H9 (cell line): Measurements from ENCODE around the gene NAXD. TPM values are rescaled to one million over a fixed set of nuclear protein-coding genes. Genes with fewer than 3 reads are reported as not detected.
"Not testable (repeated sequence)": the region's sequence is repeated elsewhere in the genome, so short reads cannot be mapped to it uniquely, and the experiment has no call there.

Experiments used
- DNase-seq: peaks from one replicate; pipeline ENCODE4 v3.0.0-alpha.2; 2017
- H2AFZ ChIP-seq: one replicate; pipeline ENCODE4 v1.6.1; 2013; ENCODE audit warnings: mild to moderate bottlenecking, low read length, control low read depth, moderate library complexity
- H2AK5ac ChIP-seq: 2 replicates; pipeline ENCODE4 v1.6.1; 2013; ENCODE audit warnings: low read length, control low read depth, mixed read lengths; ENCODE audit not compliant: insufficient read length
- H2BK120ac ChIP-seq: one replicate; pipeline ENCODE4 v1.6.1; 2013; ENCODE audit warnings: low read depth, mild to moderate bottlenecking, low read length, control low read depth, inconsistent platforms; ENCODE audit not compliant: poor library complexity, severe bottlenecking
- H2BK12ac ChIP-seq: 2 replicates; pipeline ENCODE4 v1.6.1; 2013; ENCODE audit warnings: low read length, control low read depth, mixed read lengths, low read depth; ENCODE audit not compliant: insufficient read length
- H2BK15ac ChIP-seq: 2 replicates; pipeline ENCODE4 v1.6.1; 2013; ENCODE audit warnings: low read depth, low read length, control low read depth
- H2BK20ac ChIP-seq: one replicate; pipeline ENCODE4 v1.6.1; 2013; ENCODE audit warnings: low read depth, mild to moderate bottlenecking, low read length, control low read depth, inconsistent platforms; ENCODE audit not compliant: poor library complexity, severe bottlenecking
- H2BK5ac ChIP-seq: 2 replicates; pipeline ENCODE4 v1.6.1; 2013; ENCODE audit warnings: low read length, control low read depth, mixed read lengths; ENCODE audit not compliant: insufficient read length
- H3K14ac ChIP-seq: 2 replicates; pipeline ENCODE4 v1.6.1; 2013; ENCODE audit warnings: low read length, control low read depth; ENCODE audit not compliant: insufficient read depth
- H3K18ac ChIP-seq: 2 replicates; pipeline ENCODE4 v1.6.1; 2013; ENCODE audit warnings: low read depth, mild to moderate bottlenecking, mixed read lengths, low read length, control low read depth; ENCODE audit not compliant: insufficient read length
- H3K23ac ChIP-seq: 2 replicates; pipeline ENCODE4 v1.6.1; 2013; ENCODE audit warnings: low read length, control low read depth, mixed read lengths, low read depth; ENCODE audit not compliant: insufficient read length
- H3K23me2 ChIP-seq: 2 replicates; pipeline ENCODE4 v1.6.1; 2013; ENCODE audit warnings: low read depth, mild to moderate bottlenecking, mixed read lengths, low read length, control low read depth; ENCODE audit not compliant: insufficient read length, poor library complexity, severe bottlenecking
- H3K27ac ChIP-seq: 2 replicates; pipeline ENCODE4 v1.5.1; 2013; ENCODE audit warnings: low read length, control low read depth, mixed read lengths, low read depth; ENCODE audit not compliant: insufficient read length
- H3K27me3 ChIP-seq: 2 replicates; pipeline ENCODE4 v1.6.1; 2013; ENCODE audit warnings: low read length, control low read depth, inconsistent platforms; ENCODE audit not compliant: insufficient read depth
- H3K4ac ChIP-seq: 2 replicates; pipeline ENCODE4 v1.6.1; 2013; ENCODE audit warnings: low read depth, mild to moderate bottlenecking, control low read depth, inconsistent platforms, low read length, moderate library complexity
- H3K4me1 ChIP-seq: 2 replicates; pipeline ENCODE4 v1.6.1; 2013; ENCODE audit warnings: low read length, control low read depth, inconsistent platforms; ENCODE audit not compliant: insufficient read depth
- H3K4me2 ChIP-seq: 2 replicates; pipeline ENCODE4 v1.6.1; 2013; ENCODE audit warnings: low read length, control low read depth, mixed read lengths; ENCODE audit not compliant: insufficient read length, insufficient read depth
- H3K56ac ChIP-seq: 2 replicates; pipeline ENCODE4 v1.6.1; 2013; ENCODE audit warnings: low read depth, mild to moderate bottlenecking, mixed read lengths, low read length, control low read depth; ENCODE audit not compliant: insufficient read length
- H3K79me1 ChIP-seq: 2 replicates; pipeline ENCODE4 v1.6.1; 2013; ENCODE audit warnings: low read depth, mild to moderate bottlenecking, moderate library complexity, low read length, control low read depth, inconsistent platforms; ENCODE audit not compliant: insufficient read depth, poor library complexity, severe bottlenecking
- H3K79me2 ChIP-seq: 2 replicates; pipeline ENCODE4 v1.6.1; 2013; ENCODE audit warnings: low read length, control low read depth, inconsistent platforms; ENCODE audit not compliant: insufficient read depth
- H3K9ac ChIP-seq: 2 replicates; pipeline ENCODE4 v1.6.1; 2013; ENCODE audit warnings: low read length, control low read depth, mixed read lengths; ENCODE audit not compliant: insufficient read length; ENCODE audit errors: extremely low read depth
- H3K9me3 ChIP-seq: one replicate; pipeline ENCODE4 v1.6.1; 2013; ENCODE audit warnings: low read depth, low read length, inconsistent platforms; ENCODE audit not compliant: control insufficient read depth
- H3T11ph ChIP-seq: one replicate; pipeline ENCODE4 v1.6.1; 2013; ENCODE audit warnings: mild to moderate bottlenecking, low read length, control low read depth, inconsistent platforms
- H4K20me1 ChIP-seq: one replicate; pipeline ENCODE4 v1.6.1; 2013; ENCODE audit not compliant: control insufficient read depth, insufficient read length, insufficient read depth
- H4K5ac ChIP-seq: 2 replicates; pipeline ENCODE4 v1.6.1; 2013; ENCODE audit warnings: low read depth, mild to moderate bottlenecking, mixed read lengths, low read length, control low read depth; ENCODE audit not compliant: insufficient read length
- H4K8ac ChIP-seq: replicated peaks from 2 replicates; pipeline ENCODE4 v1.6.1; 2013; ENCODE audit warnings: low read length, control low read depth, mixed read lengths, low read depth; ENCODE audit not compliant: insufficient read length
- H4K91ac ChIP-seq: 2 replicates; pipeline ENCODE4 v1.6.1; 2013; ENCODE audit warnings: low read depth, mild to moderate bottlenecking, moderate library complexity, mixed read lengths, low read length, control low read depth; ENCODE audit not compliant: insufficient read length
- H3K27ac Mint-ChIP-seq, 3 experiments: 2 replicates in 2 of 3; 3 replicates in 1 of 3; pipeline ENCODE4 v1.8.0; 2020 to 2021; ENCODE audit warnings: mixed read lengths in 3 of 3, mild to moderate bottlenecking in 1 of 3, moderate library complexity in 1 of 3
- H3K27me3 Mint-ChIP-seq: 2 replicates; pipeline ENCODE4 v1.8.0; 2021; ENCODE audit warnings: low read depth, mild to moderate bottlenecking, moderate library complexity, mixed read lengths
- H3K36me3 Mint-ChIP-seq, 3 experiments: 2 replicates in 2 of 3; 3 replicates in 1 of 3; pipeline ENCODE4 v1.8.0; 2020 to 2021; ENCODE audit warnings: low read depth in 3 of 3, mixed read lengths in 3 of 3; ENCODE audit not compliant: insufficient read depth in 1 of 3
- H3K4me1 Mint-ChIP-seq, 2 experiments: 2 replicates each; pipeline ENCODE4 v1.8.0; 2020; ENCODE audit warnings: mixed read lengths in 2 of 2
- H3K4me3 Mint-ChIP-seq, 2 experiments: 2 replicates in 1 of 2; 3 replicates in 1 of 2; pipeline ENCODE4 v1.8.0; 2020 to 2021; ENCODE audit warnings: mild to moderate bottlenecking in 2 of 2, mixed read lengths in 2 of 2, moderate library complexity in 1 of 2
- H3K9me3 Mint-ChIP-seq, 2 experiments: 2 replicates in 1 of 2; 3 replicates in 1 of 2; pipeline ENCODE4 v1.8.0; 2020; ENCODE audit warnings: mild to moderate bottlenecking in 2 of 2, mixed read lengths in 2 of 2, moderate library complexity in 1 of 2
- CTCF ChIP-seq: fragments of 200-600 bp; sonication (generic); conservative IDR thresholded peaks from 3 replicates; pipeline ENCODE4 v1.8.0; 2021; ENCODE audit warnings: antibody characterized with exemption, mild to moderate bottlenecking
- WGBS: extraction: QIAGEN DNeasy Blood & Tissue Kit; methylation state at CpG from one replicate; pipeline ENCODE4 v1.1.7; 2013; ENCODE audit warnings: missing lambda C conversion rate, low lambda C conversion rate, mixed read lengths; ENCODE audit not compliant: insufficient read length; ENCODE audit errors: extremely low coverage; 5-methylcytosine and 5-hydroxymethylcytosine counted together
- total RNA-seq: library from RNA; stranded (reverse); gene quantifications from 2 replicates; pipeline ENCODE4 v1.2.1, GENCODE V29; 2021

The NAXD gene
- total RNA-seq, 1 experiment from 2014 or later = 25.5 TPM

DNA sequence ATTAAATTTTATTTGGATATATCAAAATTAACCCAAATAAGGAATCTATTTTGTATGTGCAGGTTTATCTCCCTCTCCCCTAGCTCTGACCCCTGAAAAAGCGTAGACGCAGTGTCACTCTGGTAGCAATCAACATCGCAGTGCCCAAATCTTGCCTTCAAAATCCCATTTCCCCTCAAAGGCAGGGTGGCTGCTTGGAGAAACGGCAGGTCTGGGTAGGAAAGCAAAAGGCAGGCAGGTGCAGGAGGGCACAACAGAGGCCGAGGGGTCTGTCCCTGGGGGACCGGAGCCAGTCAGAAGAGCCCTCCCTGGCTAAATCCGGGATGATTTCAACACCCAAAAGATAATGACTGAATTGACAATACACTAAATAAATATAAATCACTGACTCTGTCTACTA is 41.9 kb downstream of the NAXD start:
- Histone ChIP-seq H2BK120ac (no peak overlapping the region), H2AK5ac (no peak overlapping the region), H2AFZ (no peak overlapping the region), H4K5ac (no peak overlapping the region), H3K79me1 (no peaks in the 10 kb centered on the region), H2BK15ac (no peak overlapping the region), H4K91ac (no peak overlapping the region), H3K27me3 (no peaks in the 10 kb centered on the region), H3K23me2 (no peaks in the 10 kb centered on the region), H4K20me1 (no peaks in the 10 kb centered on the region), H3K9me3 (peaks cover 10% of the 10 kb centered on the region), H3K56ac (no peak overlapping the region), H3K18ac (no peak overlapping the region), H3K79me2 (no peaks in the 10 kb centered on the region), H3K23ac (no peak overlapping the region), H2BK20ac (no peak overlapping the region), H2BK5ac (no peak overlapping the region), H3K4ac (no peak overlapping the region), H4K8ac (no peak overlapping the region), H3T11ph (no peak overlapping the region), H3K14ac (no peak overlapping the region), H3K4me2 (no peak overlapping the region), H3K4me1 (no peaks in the 10 kb centered on the region), H3K27ac (no peak overlapping the region), H2BK12ac (no peak overlapping the region), H3K9ac (no peak overlapping the region)
- DNase-seq = no peak
- peaks cover 36 to 40% of the 10 kb centered on the region in 2 experiments for H3K9me3 Mint-ChIP-seq
- H3K27me3 Mint-ChIP-seq = no peaks in the 10 kb centered on the region
- peak overlapping the region in 2 of 3 experiments; percentile 13 to 65; a peak in 2 of 7 replicates for H3K27ac Mint-ChIP-seq
- no CpG with 5 or more reads among the region's 7 CpGs for WGBS
- no peaks in the 10 kb centered on the region for H3K4me1 Mint-ChIP-seq
- peaks cover 39 to 60% (median 55%) of the 10 kb centered on the region in 3 experiments for H3K36me3 Mint-ChIP-seq
- no peak for TF ChIP-seq CTCF
- no peak overlapping the region for H3K4me3 Mint-ChIP-seq

- H3K14ac ChIP-seq, H3K4me2 ChIP-seq, H3K27me3 Mint-ChIP-seq, H2BK120ac ChIP-seq, H3K23me2 ChIP-seq, H3K27me3 ChIP-seq, H4K8ac ChIP-seq, H2AK5ac ChIP-seq, H3K4me3 Mint-ChIP-seq, H3K56ac ChIP-seq, H3K27ac Mint-ChIP-seq, DNase-seq, H2BK12ac ChIP-seq, H4K91ac ChIP-seq, H3K4me1 ChIP-seq, H3K23ac ChIP-seq, H3K4me1 Mint-ChIP-seq, H3T11ph ChIP-seq, H2BK20ac ChIP-seq, H2BK15ac ChIP-seq, H3K9ac ChIP-seq, H4K5ac ChIP-seq, H3K79me1 ChIP-seq, H4K20me1 ChIP-seq, H2BK5ac ChIP-seq, H3K79me2 ChIP-seq, H3K4ac ChIP-seq, H2AFZ ChIP-seq, H3K27ac ChIP-seq, H3K9me3 ChIP-seq, H3K18ac ChIP-seq: not testable (repeated sequence)
- Mint-ChIP-seq H3K9me3 (peaks cover 39 to 42% of the 10 kb centered on the region in 2 experiments), H3K36me3 (peaks cover 49 to 71% (median 64%) of the 10 kb centered on the region in 3 experiments)
- no CpG with 5 or more reads among the region's 6 CpGs for WGBS
Observed at GRCh38 chr13:110658218-110658911, 43.0 kb downstream of the NAXD start.
